Measurements from ENCODE around the gene SLCO1C1. TPM values are rescaled to one million over a fixed set of nuclear protein-coding genes. Genes with fewer than 3 reads are reported as not detected.

Gene SLCO1C1
- 1 to 10 TPM in 2 of 4 donors, under 1 TPM in 1, not detected in 1; 0.17 to 2.4 (median 2.0) TPM for total RNA-seq

GRCh38 chr12:20695232-20695631 lies at the start of gene SLCO1C1:
Gene SLCO1C1, plus strand, starts transcription at chr12:20695332. Its CDS starts 4,245 bp downstream, at chr12:20699577.
- no peak for DNase-seq (ENCODE audit: extremely low spot score)
- H3K4me3 ChIP-seq, result peak within 1 kb of the TSS in 1 of 4 donors; percentile 3
- H3K9me3 ChIP-seq, result no peaks in the 10 kb centered on the region
- H3K36me3 ChIP-seq, result no peaks in the 10 kb centered on the region
- no peaks in the 10 kb centered on the region for H3K4me1 ChIP-seq
- no peaks in the 10 kb centered on the region for H3K27me3 ChIP-seq
- TF ChIP-seq EP300 (IDR thresholded peaks at IDR 0.05), result no peak
- TF ChIP-seq CTCF (IDR thresholded peaks at IDR 0.05), result no peak
- no peak for TF ChIP-seq POLR2AphosphoS5 (IDR thresholded peaks at IDR 0.05)
- TF ChIP-seq POLR2A (IDR thresholded peaks at IDR 0.05; ENCODE audit: low read depth), result no peak
- WGBS, result 49% methylated on average over 6 of the region's 6 CpGs
- no peak within 1 kb of the TSS for H3K27ac ChIP-seq (replicated peaks in 1 of 4)
- intact Hi-C loops (cut with DNase I), result no loop called here

GRCh38 chr12:20646239-20646827 lies 48.8 kb upstream of the SLCO1C1 start:
- intact Hi-C loops (cut with DNase I), result loop anchor here (10.0 kb wide), 1 partner anchor 148 kb away; no protein-coding TSS in a partner anchor
- WGBS, result 48% methylated on average over 3 of the region's 3 CpGs
- no peak overlapping the region for H3K27ac ChIP-seq (replicated peaks in 1 of 4)
- TF ChIP-seq CTCF (IDR thresholded peaks at IDR 0.05), result peak; percentile 36 to 60 (median 53)
- no peak for TF ChIP-seq POLR2AphosphoS5 (IDR thresholded peaks at IDR 0.05)
- H3K27me3 ChIP-seq, result no peaks in the 10 kb centered on the region
- peaks cover 0 to 46% (median 23%) of the 10 kb centered on the region in 4 donors for H3K36me3 ChIP-seq
- no peaks in the 10 kb centered on the region for H3K9me3 ChIP-seq
- H3K4me1 ChIP-seq, result peaks cover 0 to 15% (median 10%) of the 10 kb centered on the region in 4 donors
- no peak overlapping the region for H3K4me3 ChIP-seq
- no peak for DNase-seq (ENCODE audit: extremely low spot score)

- Histone ChIP-seq H3K27ac (replicated peaks in 1 of 4) (no peak overlapping the region), H3K9me3 (no peaks in the 10 kb centered on the region), H3K4me3 (no peak overlapping the region), H3K4me1 (peaks cover 0 to 3% (median 0%) of the 10 kb centered on the region in 4 donors), H3K36me3 (peaks cover 8 to 68% (median 40%) of the 10 kb centered on the region in 4 donors), H3K27me3 (no peaks in the 10 kb centered on the region)
- intact Hi-C loops (cut with DNase I), result loop anchor here (10.0 kb wide), 1 partner anchor 411 kb away; no protein-coding TSS in a partner anchor
- no peak for DNase-seq (ENCODE audit: extremely low spot score)
- no peak for TF ChIP-seq CTCF (IDR thresholded peaks at IDR 0.05)
- no peak for TF ChIP-seq POLR2A (IDR thresholded peaks at IDR 0.05; ENCODE audit: low read depth)
- no peak for TF ChIP-seq POLR2AphosphoS5 (IDR thresholded peaks at IDR 0.05)
- no peak for TF ChIP-seq EP300 (IDR thresholded peaks at IDR 0.05)
- whole genome bisulfite sequencing, result 86% methylated on average over 2 of the region's 2 CpGs
Measured at GRCh38 chr12:20653871-20654270, 41.3 kb upstream of the SLCO1C1 start.

- Histone ChIP-seq H3K36me3 (peaks cover 9 to 69% (median 37%) of the 10 kb centered on the region in 4 donors), H3K4me1 (peaks cover 0 to 3% (median 0%) of the 10 kb centered on the region in 4 donors), H3K27me3 (no peaks in the 10 kb centered on the region), H3K27ac (replicated peaks in 1 of 4) (no peak overlapping the region), H3K9me3 (peaks cover 0 to 7% (median 2%) of the 10 kb centered on the region in 4 donors), H3K4me3 (no peak overlapping the region)
- 79% methylated on average over 1 of the region's 1 CpG for WGBS
- TF ChIP-seq POLR2A (IDR thresholded peaks at IDR 0.05; ENCODE audit: low read depth), result no peak
- no peak for TF ChIP-seq CTCF (IDR thresholded peaks at IDR 0.05)
- DNase-seq (ENCODE audit: extremely low spot score), result no peak
- intact Hi-C loops (cut with DNase I), result loop anchor here (10.0 kb wide), 1 partner anchor 408 kb away; no protein-coding TSS in a partner anchor
Measured at GRCh38 chr12:20656600-20656999, 38.5 kb upstream of the SLCO1C1 start.
